ENCODE data around the gene ALX3.

GRCh38 chr1:110065841-110066240 lies 4.6 kb downstream of the ALX3 start:
- TF ChIP-seq CTCF (IDR thresholded peaks at IDR 0.05), result no peak
- no peak for TF ChIP-seq EP300 (IDR thresholded peaks at IDR 0.05)
- TF ChIP-seq POLR2A (IDR thresholded peaks at IDR 0.05), result no peak
